Medulla oblongata (tissue), 1 donor: Measurements from ENCODE around the gene AUH.

ENCODE experiments used
- DNase-seq: peaks from one replicate; pipeline ENCODE4 v3.0.0-alpha.2; 2015; ENCODE audit errors: extremely low spot score

Gene AUH

GRCh38 chr9:91164724-91165520 is 196.8 kb downstream of the AUH start:
- peak; percentile 63 for DNase-seq
